ENCODE results near the gene CCNY.

- TF ChIP-seq CBFB (CRISPR knock-in tag; IDR thresholded peaks at IDR 0.05; ENCODE audit: low read depth) (no peak), ZNF532 (CRISPR knock-in tag; IDR thresholded peaks at IDR 0.05; ENCODE audit: borderline replicate concordance) (no peak), ZNF263 (CRISPR knock-in tag; IDR thresholded peaks at IDR 0.05; ENCODE audit: low read depth) (no peak), CTCF (IDR thresholded peaks at IDR 0.05) (no peak), E2F1 (CRISPR knock-in tag; IDR thresholded peaks at IDR 0.05) (no peak), KAT7 (CRISPR knock-in tag; IDR thresholded peaks at IDR 0.05; ENCODE audit: borderline replicate concordance) (no peak), E2F5 (CRISPR knock-in tag; IDR thresholded peaks at IDR 0.05) (no peak), USF2 (CRISPR knock-in tag; IDR thresholded peaks at IDR 0.05) (no peak)
Measured at GRCh38 chr10:35570397-35570796, 234.1 kb downstream of the CCNY start.

Data from WTC11 (cell line).